Measurements from ENCODE around the gene RPTOR.

The RPTOR gene

GRCh38 chr17:80667462-80668277, 123.0 kb downstream of the RPTOR start:
- no peak for DNase-seq (ENCODE audit: low read depth)

GRCh38 chr17:80668375-80669148, 123.9 kb downstream of the RPTOR start:
- DNase-seq (ENCODE audit: low read depth): no peak

DNA sequence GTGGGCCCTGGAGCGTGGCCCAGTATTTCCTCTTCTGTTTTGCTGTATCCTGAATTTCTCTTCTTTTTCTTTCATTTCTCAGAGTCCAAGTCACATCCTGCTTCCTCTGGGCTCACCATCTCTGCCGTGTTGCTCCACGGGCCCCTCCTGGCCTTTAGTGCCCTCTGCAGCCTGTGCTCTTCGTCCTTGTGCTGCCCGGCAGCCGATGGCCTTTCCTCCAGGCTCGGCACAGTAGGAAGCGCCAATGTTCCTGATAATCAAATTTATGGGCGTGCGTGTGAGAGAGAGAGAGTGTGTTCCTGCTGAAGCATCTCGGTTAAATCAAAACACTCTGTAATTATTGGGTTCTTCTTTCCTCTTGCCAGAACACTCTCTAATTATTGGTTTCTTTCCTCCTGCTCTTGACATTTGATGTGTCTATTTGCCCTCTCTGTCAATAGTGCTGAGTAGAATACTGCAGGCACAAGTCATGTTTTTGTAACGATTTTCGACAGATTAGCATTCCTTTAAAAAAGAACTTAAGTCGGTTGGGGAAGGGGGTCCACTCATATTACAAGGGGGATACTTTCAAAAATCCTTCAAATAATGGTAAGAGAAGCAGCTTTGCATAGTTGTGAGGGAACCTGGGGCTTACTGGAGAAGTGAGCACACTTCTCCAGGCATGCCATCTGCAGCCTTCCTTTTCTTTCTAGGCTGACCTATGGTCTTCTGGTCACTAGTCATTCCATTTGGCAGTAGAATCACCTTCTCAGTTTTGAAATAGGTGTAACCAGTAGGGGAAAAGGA, 126.6 kb downstream of the RPTOR start:
- DNase-seq (ENCODE audit: low read depth): no peak

DNA sequence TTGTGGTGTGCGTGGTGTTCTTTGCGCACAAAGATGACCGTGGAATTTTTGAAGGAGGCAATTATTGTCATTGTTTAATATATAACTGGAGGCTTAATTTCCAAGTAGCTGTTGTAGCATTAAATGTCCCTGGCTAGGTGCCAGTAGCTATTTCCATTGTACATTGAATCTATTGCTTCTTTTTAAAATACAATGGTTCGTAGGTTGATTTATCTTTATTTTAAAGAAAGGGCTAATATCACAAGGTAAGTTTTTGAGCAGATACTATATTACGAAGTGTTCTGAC, 127.1 kb downstream of the RPTOR start:
- no peak for DNase-seq (ENCODE audit: low read depth)

GRCh38 chr17:80673152-80673920, 128.7 kb downstream of the RPTOR start:
- DNase-seq (ENCODE audit: low read depth): no peak

DNA sequence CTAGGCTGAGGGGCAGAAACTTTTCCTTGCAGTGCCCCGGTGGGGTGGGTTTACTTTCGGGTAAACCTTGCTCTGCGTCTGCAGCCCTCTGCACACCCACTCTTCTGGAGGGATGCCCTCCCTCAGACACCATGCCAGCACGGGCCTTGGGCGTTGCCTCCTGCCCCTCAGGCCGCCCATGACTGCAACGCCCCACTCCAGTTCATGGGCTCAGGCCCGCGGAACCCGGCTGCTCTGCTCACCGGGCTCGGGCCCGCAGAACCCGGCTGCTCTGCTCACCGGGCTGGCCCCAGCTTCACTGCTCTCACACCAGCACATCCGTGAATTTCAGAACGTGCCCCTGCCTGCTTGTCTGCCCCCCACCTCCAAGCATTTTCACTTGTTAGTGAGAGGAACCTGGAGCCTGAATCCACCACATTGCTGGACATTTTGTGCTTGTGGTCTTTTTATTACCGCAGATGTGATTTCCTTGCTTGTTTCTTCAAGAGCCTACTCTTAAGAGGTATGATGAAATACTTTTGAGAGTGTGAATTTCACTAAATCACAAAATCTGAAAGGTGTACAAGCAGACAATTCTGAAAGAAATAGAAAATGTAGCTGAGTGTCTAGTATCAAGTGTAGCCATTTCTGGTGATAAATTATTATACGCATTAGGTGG, 130.9 kb downstream of the RPTOR start:
- DNase-seq (ENCODE audit: low read depth): no peak

DNA sequence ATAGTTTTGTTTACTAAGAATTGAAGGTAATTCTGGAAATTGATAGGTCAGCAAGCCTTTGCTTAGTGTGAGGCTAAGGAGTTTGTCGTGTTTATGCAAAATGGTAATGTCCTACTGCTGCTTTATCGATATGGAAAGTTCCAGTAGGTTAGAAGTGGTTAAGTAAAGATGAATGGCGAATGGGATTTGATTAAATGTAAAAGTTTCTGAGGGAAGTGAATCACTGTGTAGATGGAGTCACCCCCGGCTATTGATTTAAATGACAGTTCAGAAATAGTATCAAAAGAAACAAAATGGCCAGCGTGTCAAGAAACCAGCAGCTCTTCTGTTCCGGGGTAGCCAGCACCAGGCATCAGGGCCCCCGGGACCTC, 131.4 kb downstream of the RPTOR start:
- DNase-seq (ENCODE audit: low read depth): no peak

GRCh38 chr17:80676564-80676963, 131.9 kb downstream of the RPTOR start:
- no peak for DNase-seq (ENCODE audit: low read depth)

DNA sequence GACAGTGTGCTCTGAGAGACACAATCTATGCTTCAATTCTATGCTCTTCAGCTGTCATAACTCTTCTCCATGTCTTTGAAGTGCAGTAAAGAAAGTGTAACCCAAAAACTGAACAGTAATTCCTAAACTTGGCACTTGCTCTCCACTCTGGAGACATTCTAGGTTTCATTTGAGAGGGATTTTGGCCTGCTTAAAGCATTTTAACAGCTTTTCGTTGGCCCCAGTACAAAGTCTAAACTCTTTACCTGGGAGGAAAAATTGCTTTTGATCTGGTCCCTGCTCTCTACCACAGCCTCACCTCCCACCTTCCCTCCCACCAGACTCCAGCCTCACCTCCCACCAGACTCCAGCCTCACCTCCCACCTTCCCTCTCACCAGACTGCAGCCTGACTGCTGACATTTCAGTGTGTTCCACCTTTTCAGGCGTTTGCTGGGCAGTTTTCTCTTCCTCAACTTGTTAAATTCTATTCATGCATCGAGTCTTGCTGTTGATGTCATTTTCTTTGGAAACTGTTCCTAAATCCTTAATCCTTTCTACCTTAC, 132.6 kb downstream of the RPTOR start:
- no peak for DNase-seq (ENCODE audit: low read depth)

DNA sequence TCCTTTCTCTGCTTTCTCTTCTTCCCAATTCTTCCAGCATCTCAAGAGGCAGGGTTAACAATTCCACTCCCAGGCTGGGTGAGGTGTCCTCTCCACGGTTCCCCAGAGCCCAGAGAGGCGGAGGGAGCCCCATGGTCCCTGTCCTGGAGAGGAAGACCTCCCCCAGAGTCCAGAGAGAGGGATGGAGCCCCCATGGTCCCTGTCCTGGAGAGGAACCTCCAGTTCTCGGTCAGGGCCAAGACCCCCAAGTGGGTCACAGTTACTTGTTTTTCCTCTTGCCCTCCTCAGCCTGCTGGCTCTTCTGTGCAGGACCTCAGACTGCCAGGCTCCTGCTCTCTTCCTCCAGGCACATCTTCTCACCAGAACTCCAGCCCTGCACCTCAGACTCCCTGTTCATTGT, 135.2 kb downstream of the RPTOR start:
- peak; percentile 38 for DNase-seq (ENCODE audit: low read depth)

DNA sequence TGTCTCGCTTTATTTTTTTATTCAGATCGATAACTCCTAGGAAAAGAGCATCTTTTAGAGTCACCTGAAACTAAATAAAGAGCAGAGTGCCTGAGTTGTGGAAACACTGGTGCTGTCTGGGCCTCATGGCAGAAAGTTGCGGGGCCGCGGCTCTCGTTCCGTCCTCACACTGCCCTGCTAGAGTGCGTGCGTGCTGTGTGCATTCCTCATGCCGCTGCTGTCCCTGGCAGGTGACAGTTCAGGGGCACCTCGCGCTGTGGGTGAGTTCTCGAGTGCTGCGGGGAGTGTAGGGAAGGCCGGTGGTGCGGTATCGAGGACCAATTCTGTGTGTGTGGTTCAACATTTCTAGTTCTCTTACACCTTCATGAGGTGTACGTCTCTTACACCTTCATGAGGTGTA, 136.6 kb downstream of the RPTOR start:
- DNase-seq (ENCODE audit: low read depth): no peak

DNA sequence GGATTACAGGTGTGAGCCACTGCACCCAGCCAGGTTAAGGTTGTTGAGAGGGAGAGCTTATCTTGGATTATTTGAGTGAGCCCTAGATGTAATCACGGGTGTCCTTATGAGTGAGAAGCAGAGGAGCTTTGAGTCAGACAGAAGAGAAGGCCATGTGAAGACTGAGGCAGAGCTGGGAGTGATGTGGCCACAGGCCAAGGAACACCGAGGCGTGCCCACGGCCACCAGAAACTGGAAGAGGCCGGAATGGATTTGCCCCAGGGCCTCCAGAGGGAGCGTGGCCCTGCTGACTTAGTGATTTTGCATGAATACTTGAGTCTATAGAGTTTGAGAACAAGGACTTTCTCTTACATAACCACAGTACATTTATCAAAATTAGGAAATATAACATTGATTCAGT, 137.7 kb downstream of the RPTOR start:
- no peak for DNase-seq (ENCODE audit: low read depth)

DNA sequence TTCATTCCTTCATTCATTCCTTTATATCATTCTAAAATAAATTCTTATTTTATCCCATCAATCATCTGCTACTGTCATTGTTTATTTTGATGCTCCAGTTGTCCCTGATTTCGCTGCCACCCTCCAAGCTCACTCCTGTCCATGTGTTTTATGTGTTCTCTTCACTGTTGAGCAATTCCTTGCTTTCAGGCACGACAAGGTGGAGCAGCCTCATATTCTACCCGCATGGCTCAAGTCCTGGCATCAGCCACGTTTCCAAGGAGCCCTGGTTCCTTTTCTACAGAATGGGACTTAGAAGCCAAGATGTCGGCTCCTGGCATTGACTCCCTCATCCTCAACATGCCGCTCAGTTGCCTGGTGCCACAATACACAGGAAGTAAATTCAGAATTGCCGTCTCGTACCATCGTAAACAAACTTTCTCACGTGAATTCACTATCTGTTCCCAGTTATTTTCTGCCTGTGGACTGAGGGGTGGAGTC, 139.0 kb downstream of the RPTOR start:
- DNase-seq (ENCODE audit: low read depth): no peak

GRCh38 chr17:80687839-80688238, 143.2 kb downstream of the RPTOR start:
- DNase-seq (ENCODE audit: low read depth): no peak

DNA sequence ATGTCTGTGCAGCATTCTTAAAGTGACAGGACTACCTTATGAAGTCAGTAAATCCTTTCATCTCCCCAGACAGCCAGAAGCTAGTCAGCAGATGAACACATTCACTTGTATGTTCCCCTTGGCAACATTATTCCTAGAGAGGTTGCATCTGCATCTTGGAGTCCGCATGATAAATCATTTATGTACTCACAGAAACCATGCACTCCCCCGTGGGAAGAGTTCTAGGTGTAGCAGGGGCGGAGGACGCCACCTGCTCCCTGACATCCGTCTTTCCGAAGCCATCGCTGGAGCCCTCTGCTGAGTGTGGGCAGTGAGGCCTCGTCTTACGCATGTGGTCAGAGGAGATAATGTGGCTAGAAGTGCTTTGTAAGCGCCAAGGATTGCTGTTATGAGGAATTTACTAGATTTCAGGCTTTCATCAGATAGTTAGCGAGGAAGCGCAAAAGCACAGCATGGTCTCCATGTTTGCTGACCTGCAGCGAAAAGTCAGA, 144.5 kb downstream of the RPTOR start:
- no peak for DNase-seq (ENCODE audit: low read depth)

DNA sequence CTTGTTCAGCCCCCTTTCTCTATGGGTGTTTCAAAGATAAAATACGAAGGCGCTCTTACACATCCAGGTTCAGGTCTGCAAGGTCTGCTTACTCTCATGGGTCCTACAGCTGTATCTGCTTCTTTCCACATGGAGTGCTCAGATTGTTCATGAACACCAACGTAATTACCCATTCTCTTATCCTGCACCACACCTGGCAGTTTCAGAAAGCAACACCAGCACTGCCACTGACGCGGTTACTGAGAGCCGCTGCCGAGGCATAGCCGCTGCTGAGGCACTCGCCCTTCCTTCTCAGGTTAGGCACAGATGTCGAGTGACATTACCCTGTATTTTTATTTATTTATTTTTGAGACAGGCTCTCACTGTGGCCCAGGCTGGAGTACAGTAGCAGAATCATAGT, 147.1 kb downstream of the RPTOR start:
- no peak for DNase-seq (ENCODE audit: low read depth)

DNA sequence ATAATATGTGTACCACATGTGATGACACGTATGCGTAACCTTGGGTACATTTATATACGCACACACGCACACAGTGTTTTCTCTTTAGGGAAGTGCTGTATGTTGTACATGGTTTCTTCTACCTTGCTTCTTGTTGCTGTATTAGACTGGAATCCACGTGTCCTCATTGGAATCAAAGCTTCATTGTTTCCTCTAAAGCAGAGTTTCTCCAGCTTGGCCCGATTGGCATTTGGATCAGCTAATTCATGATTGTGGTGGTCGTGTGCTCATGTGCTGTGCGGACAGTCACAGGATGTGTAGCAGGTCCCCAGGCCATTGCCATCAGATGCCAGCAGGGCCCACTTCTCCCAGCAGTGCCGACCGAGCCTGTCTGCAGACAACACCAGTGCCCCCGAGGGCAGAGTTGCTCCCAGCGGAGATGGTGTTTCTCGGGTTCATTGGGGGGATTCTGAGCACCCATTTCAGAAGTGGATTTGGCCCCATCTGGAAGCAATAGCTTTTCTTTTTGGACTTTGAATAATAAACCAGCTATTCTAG, 148.4 kb downstream of the RPTOR start:
- DNase-seq (ENCODE audit: low read depth): no peak

- DNase-seq (ENCODE audit: low read depth): no peak
These were observed 148.9 kb downstream of the RPTOR start for GRCh38 chr17:80693511-80693910.

GRCh38 chr17:80694085-80694991, 149.7 kb downstream of the RPTOR start:
- no peak for DNase-seq (ENCODE audit: low read depth)

All from ELR (cell line).